WERI-Rb-1 (cell line): ENCODE data around the gene SYF2.
"Not testable (repeated sequence)": the region's sequence is repeated elsewhere in the genome, so short reads cannot be mapped to it uniquely, and the experiment has no call there.

Experiments used
- DNase-seq: peaks from one replicate; pipeline ENCODE4 v3.0.0-alpha.2; 2020
- H3K27ac ChIP-seq: fragments of 250-450 bp; sonication (Bioruptor Pico); 2 replicates; pipeline ENCODE4 v1.5.1; 2020; ENCODE audit warnings: mild to moderate bottlenecking, moderate library complexity
- H3K27me3 ChIP-seq: fragments of 250-450 bp; sonication (Bioruptor Pico); 2 replicates; pipeline ENCODE4 v1.5.1; 2021; ENCODE audit warnings: mild to moderate bottlenecking, low read depth, moderate library complexity; ENCODE audit not compliant: insufficient read depth, severe bottlenecking
- H3K36me3 ChIP-seq: fragments of 250-450 bp; sonication (Bioruptor Pico); 2 replicates; pipeline ENCODE4 v1.5.1; 2020; ENCODE audit warnings: mild to moderate bottlenecking, moderate library complexity
- H3K4me3 ChIP-seq: 2 replicates; pipeline ENCODE4 v1.5.1; 2011; ENCODE audit warnings: low read depth, mild to moderate bottlenecking, control low read depth, low read length
- H3K9me3 ChIP-seq: fragments of 250-450 bp; sonication (Bioruptor Pico); 2 replicates; pipeline ENCODE4 v1.5.1; 2021; ENCODE audit warnings: mild to moderate bottlenecking, moderate library complexity; ENCODE audit not compliant: severe bottlenecking
- TF ChIP-seq, protein P1 (sequence below): IDR thresholded peaks from 2 replicates; pipeline ENCODE4 v1.5.1; 2011; ENCODE audit warnings: low read depth, mild to moderate bottlenecking, control low read depth, inconsistent platforms, low read length

The SYF2 gene

DNA sequence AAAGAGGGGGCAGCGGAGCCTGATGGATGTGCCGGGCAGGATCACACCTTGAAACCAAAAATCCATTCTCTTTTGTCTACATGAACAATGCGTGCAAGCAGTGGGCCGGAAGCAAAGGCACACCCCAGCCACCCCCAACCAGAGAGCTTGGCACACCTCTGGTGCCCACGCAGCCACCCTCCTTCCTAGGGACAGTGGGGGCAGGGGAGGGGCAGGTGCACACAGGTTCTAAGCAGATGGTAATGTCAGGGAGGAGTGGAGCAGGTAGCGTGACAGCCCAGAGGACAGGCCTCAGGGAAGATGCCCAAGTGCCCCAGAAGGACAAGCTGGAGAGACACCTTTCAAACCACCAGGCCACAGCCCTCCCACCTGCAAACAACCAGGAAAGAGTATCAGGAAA lies 36.5 kb downstream of the SYF2 start:
- H3K27me3 ChIP-seq: no peaks in the 10 kb centered on the region

DNA sequence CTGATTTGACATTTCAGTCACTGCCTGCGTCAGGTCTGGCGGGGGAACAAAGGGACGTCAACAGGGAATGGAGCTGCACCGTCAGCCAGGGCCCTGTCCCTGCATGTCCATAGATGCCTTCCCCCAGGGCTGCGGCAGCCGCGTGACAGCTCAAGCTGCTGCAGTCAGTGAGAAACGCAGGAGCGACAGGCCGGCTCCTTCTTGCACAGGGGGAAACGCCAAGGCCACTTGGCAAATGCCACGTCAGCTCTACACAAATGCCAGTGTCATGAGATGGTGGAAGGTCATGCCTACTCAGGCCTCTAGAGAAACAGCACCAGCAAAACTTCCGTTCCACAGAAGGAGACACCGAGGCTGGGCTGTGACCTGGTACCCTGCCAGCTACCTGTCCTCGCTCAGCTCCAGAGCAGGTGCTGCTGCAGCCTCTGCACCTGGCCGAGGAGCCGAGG lies 37.7 kb downstream of the SYF2 start:
- no peak overlapping the region for H3K4me3 ChIP-seq
- H3K9me3 ChIP-seq: no peaks in the 10 kb centered on the region
- H3K27ac ChIP-seq: no peak overlapping the region
- TF ChIP-seq, protein P1, sequence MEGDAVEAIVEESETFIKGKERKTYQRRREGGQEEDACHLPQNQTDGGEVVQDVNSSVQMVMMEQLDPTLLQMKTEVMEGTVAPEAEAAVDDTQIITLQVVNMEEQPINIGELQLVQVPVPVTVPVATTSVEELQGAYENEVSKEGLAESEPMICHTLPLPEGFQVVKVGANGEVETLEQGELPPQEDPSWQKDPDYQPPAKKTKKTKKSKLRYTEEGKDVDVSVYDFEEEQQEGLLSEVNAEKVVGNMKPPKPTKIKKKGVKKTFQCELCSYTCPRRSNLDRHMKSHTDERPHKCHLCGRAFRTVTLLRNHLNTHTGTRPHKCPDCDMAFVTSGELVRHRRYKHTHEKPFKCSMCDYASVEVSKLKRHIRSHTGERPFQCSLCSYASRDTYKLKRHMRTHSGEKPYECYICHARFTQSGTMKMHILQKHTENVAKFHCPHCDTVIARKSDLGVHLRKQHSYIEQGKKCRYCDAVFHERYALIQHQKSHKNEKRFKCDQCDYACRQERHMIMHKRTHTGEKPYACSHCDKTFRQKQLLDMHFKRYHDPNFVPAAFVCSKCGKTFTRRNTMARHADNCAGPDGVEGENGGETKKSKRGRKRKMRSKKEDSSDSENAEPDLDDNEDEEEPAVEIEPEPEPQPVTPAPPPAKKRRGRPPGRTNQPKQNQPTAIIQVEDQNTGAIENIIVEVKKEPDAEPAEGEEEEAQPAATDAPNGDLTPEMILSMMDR: no peak
- no peaks in the 10 kb centered on the region for H3K36me3 ChIP-seq
- no peak for DNase-seq
- H3K27me3 ChIP-seq: no peaks in the 10 kb centered on the region

More for the DNA sequence above, 36.5 kb downstream of the SYF2 start:
- Histone ChIP-seq H3K36me3 (no peaks in the 10 kb centered on the region), H3K9me3 (no peaks in the 10 kb centered on the region), H3K27ac (no peak overlapping the region), H3K4me3 (no peak overlapping the region)
- TF ChIP-seq, protein P1: no peak
- no peak for DNase-seq

DNA sequence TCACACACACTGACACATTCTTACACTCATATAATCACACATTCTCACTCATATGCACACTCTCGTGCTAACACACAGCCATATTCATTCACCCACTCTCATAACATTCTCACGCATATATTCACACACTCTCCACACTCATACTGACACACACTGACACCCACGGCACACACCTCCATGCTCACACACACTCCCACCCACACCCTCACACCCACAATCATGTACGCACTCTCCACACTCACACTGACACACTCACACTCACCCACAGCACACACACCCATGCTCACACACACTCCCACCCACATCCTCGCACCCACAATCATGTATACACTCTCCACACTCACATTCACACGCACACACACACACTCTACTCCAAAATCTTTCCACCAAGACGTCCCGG lies 38.2 kb downstream of the SYF2 start:
- TF ChIP-seq, protein P1: no peak
- DNase-seq: no peak
- Histone ChIP-seq H3K36me3 (no peaks in the 10 kb centered on the region), H3K27ac (no peak overlapping the region), H3K9me3 (no peaks in the 10 kb centered on the region), H3K4me3 (no peak overlapping the region), H3K27me3 (no peaks in the 10 kb centered on the region)

DNA sequence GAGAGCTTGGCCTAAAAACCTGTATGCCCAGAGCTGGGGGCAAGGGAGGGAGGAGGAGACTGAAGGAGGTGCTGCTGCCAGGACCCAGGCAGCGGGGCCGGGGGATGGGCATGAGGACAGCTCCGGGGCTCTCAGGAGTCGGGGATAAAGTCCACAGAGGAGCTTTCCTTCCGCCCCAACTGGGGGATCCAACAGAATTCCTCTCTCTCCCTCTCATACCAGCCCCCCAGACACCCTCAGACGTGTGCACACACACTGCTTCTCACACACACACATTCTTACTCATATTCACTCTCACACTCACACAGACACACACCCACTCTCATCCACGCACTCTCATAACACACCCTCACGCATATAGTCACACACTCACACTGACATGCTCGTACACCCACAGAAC lies 39.1 kb downstream of the SYF2 start:
- TF ChIP-seq, protein P1: no peak
- no peak for DNase-seq
- H3K36me3 ChIP-seq: no peaks in the 10 kb centered on the region
- H3K27me3 ChIP-seq: no peaks in the 10 kb centered on the region
- H3K27ac ChIP-seq: no peak overlapping the region
- no peaks in the 10 kb centered on the region for H3K9me3 ChIP-seq
- H3K4me3 ChIP-seq: no peak overlapping the region

DNA sequence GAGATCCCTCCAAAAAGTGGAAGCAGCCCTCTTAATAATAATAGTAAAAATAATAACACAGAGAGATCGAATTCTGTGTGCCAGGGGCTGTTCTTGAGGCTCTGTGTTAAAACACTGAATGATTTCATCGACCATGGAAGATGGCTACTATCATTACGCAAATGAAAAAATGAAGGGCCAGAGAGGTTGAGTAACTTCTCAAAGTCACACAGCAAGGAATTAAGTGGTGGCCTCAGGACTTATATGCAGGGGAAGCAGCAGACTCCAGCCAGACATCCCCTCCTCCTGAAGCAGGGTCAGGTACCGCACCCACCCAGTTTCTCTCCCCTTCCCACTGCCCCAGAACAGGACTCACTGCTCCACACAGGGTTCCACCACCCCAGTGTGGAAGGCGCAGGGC lies 40.1 kb downstream of the SYF2 start:
- Histone ChIP-seq H3K36me3 (no peaks in the 10 kb centered on the region), H3K4me3 (no peak overlapping the region), H3K9me3 (no peaks in the 10 kb centered on the region), H3K27me3 (no peaks in the 10 kb centered on the region), H3K27ac (no peak overlapping the region)
- TF ChIP-seq, protein P1: no peak
- DNase-seq: no peak

DNA sequence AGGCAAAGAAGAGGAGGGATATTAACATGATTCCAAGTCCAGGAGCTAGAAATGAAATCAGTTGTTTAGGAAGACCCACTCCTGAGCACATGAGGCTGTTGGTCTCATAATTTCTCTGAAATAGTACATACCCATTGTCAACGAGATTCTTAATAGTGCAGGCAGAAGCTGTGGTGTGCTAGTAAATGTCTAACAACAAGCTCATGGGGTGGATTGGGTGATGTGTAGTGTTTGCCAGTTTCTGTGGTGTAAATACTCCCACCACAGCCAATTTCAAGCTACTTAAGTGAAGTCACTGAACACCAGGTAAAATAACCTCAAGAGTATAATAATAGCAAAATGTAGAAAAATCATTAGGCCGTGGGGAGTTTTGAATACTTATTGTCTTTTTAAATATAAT lies 42.0 kb downstream of the SYF2 start:
- Histone ChIP-seq H3K4me3 (no peak overlapping the region), H3K9me3 (no peaks in the 10 kb centered on the region), H3K27ac (no peak overlapping the region), H3K27me3 (no peaks in the 10 kb centered on the region), H3K36me3 (no peaks in the 10 kb centered on the region)
- TF ChIP-seq, protein P1: no peak
- DNase-seq: no peak

DNA sequence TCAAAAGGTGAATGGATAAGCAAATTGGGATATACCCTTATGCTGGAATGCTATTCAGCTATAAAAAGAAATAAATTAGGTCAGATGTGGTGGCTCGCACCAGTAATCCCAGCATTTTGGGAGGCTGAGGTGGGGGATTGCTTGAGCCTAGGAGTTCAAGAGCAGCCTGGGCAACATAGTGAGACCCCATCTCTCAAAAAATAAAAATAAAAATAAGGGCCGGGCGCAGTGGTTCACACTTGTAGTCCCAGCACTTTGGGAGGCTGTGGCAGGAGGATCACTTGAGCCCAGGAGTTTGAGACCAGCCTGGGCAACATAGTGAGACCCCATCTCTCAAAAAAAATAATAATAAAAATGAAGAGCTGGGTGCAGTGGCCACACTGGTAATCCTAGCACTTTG lies 44.4 kb downstream of the SYF2 start:
- H3K27me3 ChIP-seq, H3K36me3 ChIP-seq, H3K9me3 ChIP-seq, H3K27ac ChIP-seq, H3K4me3 ChIP-seq, DNase-seq: not testable (repeated sequence)
